Transverse colon (tissue), 4 donors: ENCODE results near the gene CACNG5. TPM values are rescaled to one million over a fixed set of nuclear protein-coding genes. Genes with fewer than 3 reads are reported as not detected.

Experiments used
- DNase-seq: peaks from one replicate; pipeline ENCODE4 v3.0.0-alpha.2; 2019
- H3K27ac ChIP-seq, 4 donors: fragments of 200-600 bp; sonication (generic); 2 replicates each; pipeline ENCODE4 v1.5.1; 2016 to 2018; ENCODE audit warnings: inconsistent platforms in 4 of 4
- H3K27me3 ChIP-seq: fragments of 200-600 bp; sonication (generic); 2 replicates; pipeline ENCODE4 v1.5.1; 2017; ENCODE audit warnings: inconsistent platforms
- H3K36me3 ChIP-seq, 4 donors: fragments of 200-600 bp; sonication (generic); 2 replicates each; pipeline ENCODE4 v1.5.1; 2017 to 2019; ENCODE audit warnings: inconsistent platforms in 4 of 4
- H3K4me1 ChIP-seq, 4 donors: fragments of 200-600 bp; sonication (generic); 2 replicates each; pipeline ENCODE4 v1.5.1; 2017 to 2020; ENCODE audit warnings: inconsistent platforms in 4 of 4
- H3K4me3 ChIP-seq, 4 donors: fragments of 200-600 bp; sonication (generic); 1 replicate in 1 of 4; 2 replicates in 3 of 4; pipeline versions ENCODE4 v1.5.1 to v1.6.1; 2017 to 2019; ENCODE audit warnings: inconsistent platforms in 4 of 4
- H3K9me3 ChIP-seq, 2 donors: fragments of 200-600 bp; sonication (generic); 2 replicates each; pipeline ENCODE4 v1.5.1; 2017 to 2019; ENCODE audit warnings: inconsistent platforms in 2 of 2
- CTCF ChIP-seq, 5 experiments: fragments of 200-600 bp in 3 of 5; fragments of 450-650 bp in 2 of 5; sonication (generic) in 3 of 5; IDR thresholded peaks; 1 replicate in 2 of 5; 2 replicates in 3 of 5; pipeline ENCODE4 v1.5.1; 2016 to 2017; ENCODE audit warnings: antibody characterized with exemption in 5 of 5, inconsistent platforms in 3 of 5, mild to moderate bottlenecking in 2 of 5, moderate library complexity in 1 of 5
- EP300 ChIP-seq: sonication (generic); formaldehyde crosslinking; IDR thresholded peaks from one replicate; pipeline ENCODE4 v1.6.1; 2017; ENCODE audit warnings: antibody characterized with exemption, low read depth
- POLR2A ChIP-seq: fragments of 450-650 bp; IDR thresholded peaks from one replicate; pipeline ENCODE4 v1.6.1; 2016; ENCODE audit warnings: antibody characterized with exemption, mild to moderate bottlenecking, moderate library complexity
- POLR2AphosphoS5 ChIP-seq, 3 donors: sonication (generic); formaldehyde crosslinking; IDR thresholded peaks; one replicate each; pipeline ENCODE4 v1.6.1; 2016; ENCODE audit warnings: antibody characterized with exemption in 3 of 3
- WGBS, 2 donors: methylation state at CpG; one replicate each; pipeline ENCODE4 v1.1.5; 2018; ENCODE audit warnings: low coverage in 1 of 2; 5-methylcytosine and 5-hydroxymethylcytosine counted together
- in situ Hi-C, 4 donors: fragments of 200-750 bp; cut with MboI; loops; one replicate each; pipeline versions ENCODE4 v1.15.0 to v1.15.1; 2017; ENCODE audit warnings: low sequenced_read_pairs in 3 of 4, low pct_ligation_motif_present in 1 of 4, low pct_unique_long_range_greater_than_20kb in 1 of 4
- intact Hi-C: fragments of 100-400 bp; cut with DNase I; formaldehyde crosslinking; loops from one replicate; pipeline ENCODE4 v1.15.1; 2023; ENCODE audit warnings: low total_unique reads
- total RNA-seq, 4 donors: library from RNA; depleted of rRNA; stranded (reverse); fragments of >200 nt; gene quantifications; one replicate each; pipeline ENCODE4 v1.1.0, GENCODE V29; 2016

CACNG5 gene
- total RNA-seq, 4 donors from 2014 or later, result 0.32 TPM; not detected in 3

- DNase-seq, result no peak
- intact Hi-C loops, result no loop called here
- Histone ChIP-seq H3K9me3 (no peaks in the 10 kb centered on the region), H3K4me1 (no peaks in the 10 kb centered on the region), H3K27ac (no peak overlapping the region), H3K27me3 (no peaks in the 10 kb centered on the region), H3K4me3 (no peak overlapping the region), H3K36me3 (peaks cover 0 to 10% (median 0%) of the 10 kb centered on the region in 4 donors)
- in situ Hi-C loops, result no loop called here
- 80 to 86% methylated on average over 11 of the region's 11 CpGs for WGBS, 2 donors
- TF ChIP-seq POLR2AphosphoS5 (IDR thresholded peaks at IDR 0.05) (no peak), POLR2A (no peak), CTCF (IDR thresholded peaks at IDR 0.05) (no peak), EP300 (no peak)
These were observed 44.3 kb upstream of the CACNG5 start for GRCh38 chr17:66790501-66791061.

- in situ Hi-C loops, result no loop called here
- 66% methylated on average over 15 of the region's 15 CpGs; no CpG with 5 or more reads in 1 of the 2 donors for WGBS, 2 donors
These were observed 43.6 kb upstream of the CACNG5 start for GRCh38 chr17:66791347-66791746.

GRCh38 chr17:66793814-66794213, 41.1 kb upstream of the CACNG5 start:
- Histone ChIP-seq H3K4me3 (no peak overlapping the region), H3K27me3 (no peaks in the 10 kb centered on the region), H3K9me3 (no peaks in the 10 kb centered on the region), H3K27ac (no peak overlapping the region), H3K36me3 (peaks cover 0 to 7% (median 0%) of the 10 kb centered on the region in 4 donors), H3K4me1 (no peaks in the 10 kb centered on the region)
- TF ChIP-seq EP300 (no peak), POLR2A (no peak), CTCF (IDR thresholded peaks at IDR 0.05) (no peak), POLR2AphosphoS5 (IDR thresholded peaks at IDR 0.05) (no peak)
- 88 to 100% methylated on average over 1 to 3 of the region's 3 CpGs for WGBS, 2 donors
- DNase-seq, result no peak
- intact Hi-C loops, result no loop called here
- in situ Hi-C loops, result no loop called here

More at GRCh38 chr17:66791347-66791746, 43.6 kb upstream of the CACNG5 start:
- peaks cover 0 to 10% (median 0%) of the 10 kb centered on the region in 4 donors for H3K36me3 ChIP-seq
- no peak overlapping the region for H3K27ac ChIP-seq
- no peaks in the 10 kb centered on the region for H3K9me3 ChIP-seq
- TF ChIP-seq CTCF (IDR thresholded peaks at IDR 0.05) (no peak), EP300 (no peak), POLR2A (no peak), POLR2AphosphoS5 (IDR thresholded peaks at IDR 0.05) (no peak)
- no peak overlapping the region for H3K4me3 ChIP-seq
- no peaks in the 10 kb centered on the region for H3K27me3 ChIP-seq
- no peak for DNase-seq
- intact Hi-C loops, result no loop called here
- H3K4me1 ChIP-seq, result no peaks in the 10 kb centered on the region

GRCh38 chr17:66795486-66795885, 39.4 kb upstream of the CACNG5 start:
- DNase-seq, result no peak
- H3K27me3 ChIP-seq, result no peaks in the 10 kb centered on the region
- no peak for TF ChIP-seq POLR2A
- no peak for TF ChIP-seq CTCF (IDR thresholded peaks at IDR 0.05)
- TF ChIP-seq POLR2AphosphoS5 (IDR thresholded peaks at IDR 0.05), result no peak
- TF ChIP-seq EP300, result no peak
- H3K4me1 ChIP-seq, result no peaks in the 10 kb centered on the region
- intact Hi-C loops, result no loop called here
- no peaks in the 10 kb centered on the region for H3K9me3 ChIP-seq
- no peak overlapping the region for H3K4me3 ChIP-seq
- WGBS, 2 donors, result 81 to 82% methylated on average over 3 of the region's 3 CpGs
- no peaks in the 10 kb centered on the region for H3K36me3 ChIP-seq
- in situ Hi-C loops, result no loop called here
- no peak overlapping the region for H3K27ac ChIP-seq
